ENCODE data around the gene CDC42BPB.

DNA sequence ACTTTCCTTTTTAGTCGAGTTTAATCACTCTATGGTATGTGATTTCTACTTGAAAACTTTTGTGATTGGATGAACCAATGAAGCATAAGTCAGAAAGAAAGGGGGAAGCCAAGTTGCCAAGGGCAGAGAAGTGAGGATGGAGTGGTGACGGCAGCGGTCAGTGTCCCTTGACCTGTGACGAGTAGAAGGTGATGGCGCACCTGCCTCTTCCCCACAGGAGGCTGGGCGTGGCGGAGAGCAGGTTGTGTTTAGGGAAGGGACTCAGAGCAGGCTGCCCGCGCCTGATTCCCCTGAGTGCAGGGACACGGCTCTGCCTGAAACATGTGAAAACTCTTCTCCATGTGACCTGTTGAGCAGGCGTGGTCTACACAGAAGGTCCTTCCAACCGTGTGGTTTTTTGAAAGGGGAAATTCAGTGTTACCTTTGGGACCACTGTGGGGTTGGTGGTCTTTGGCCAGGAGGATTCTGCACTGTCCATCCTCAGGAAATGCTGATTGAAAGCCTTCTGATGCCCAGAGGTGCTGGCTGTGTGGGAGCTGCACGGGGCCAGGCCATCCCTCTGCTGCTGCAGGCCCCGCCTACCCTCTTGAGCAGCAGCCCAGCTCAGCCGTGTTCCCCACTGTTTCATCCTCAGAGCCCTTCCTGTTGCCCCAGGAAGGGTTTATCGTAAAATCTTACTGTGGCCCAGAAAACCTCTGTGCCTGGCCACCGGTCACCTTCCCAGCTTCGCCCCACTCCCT, 158.4 kb downstream of the CDC42BPB start:
- TF ChIP-seq, protein P1, sequence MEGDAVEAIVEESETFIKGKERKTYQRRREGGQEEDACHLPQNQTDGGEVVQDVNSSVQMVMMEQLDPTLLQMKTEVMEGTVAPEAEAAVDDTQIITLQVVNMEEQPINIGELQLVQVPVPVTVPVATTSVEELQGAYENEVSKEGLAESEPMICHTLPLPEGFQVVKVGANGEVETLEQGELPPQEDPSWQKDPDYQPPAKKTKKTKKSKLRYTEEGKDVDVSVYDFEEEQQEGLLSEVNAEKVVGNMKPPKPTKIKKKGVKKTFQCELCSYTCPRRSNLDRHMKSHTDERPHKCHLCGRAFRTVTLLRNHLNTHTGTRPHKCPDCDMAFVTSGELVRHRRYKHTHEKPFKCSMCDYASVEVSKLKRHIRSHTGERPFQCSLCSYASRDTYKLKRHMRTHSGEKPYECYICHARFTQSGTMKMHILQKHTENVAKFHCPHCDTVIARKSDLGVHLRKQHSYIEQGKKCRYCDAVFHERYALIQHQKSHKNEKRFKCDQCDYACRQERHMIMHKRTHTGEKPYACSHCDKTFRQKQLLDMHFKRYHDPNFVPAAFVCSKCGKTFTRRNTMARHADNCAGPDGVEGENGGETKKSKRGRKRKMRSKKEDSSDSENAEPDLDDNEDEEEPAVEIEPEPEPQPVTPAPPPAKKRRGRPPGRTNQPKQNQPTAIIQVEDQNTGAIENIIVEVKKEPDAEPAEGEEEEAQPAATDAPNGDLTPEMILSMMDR (IDR thresholded peaks at IDR 0.05; ENCODE audit: insufficient read depth, low read depth, low read length), result no peak
- TF ChIP-seq EZH2 (IDR thresholded peaks at IDR 0.05; ENCODE audit: insufficient read depth, low read length), result no peak
